Mucosa of stomach (tissue), 1 donor: ENCODE data around the gene KLHL33.
A peak's percentile ranks its signal among the peaks of the same experiment; 100 is the strongest.

Experiments used
- H3K27me3 ChIP-seq: one replicate; pipeline ENCODE4 v1.7.0; 2013; ENCODE audit warnings: mild to moderate bottlenecking, low read length; ENCODE audit not compliant: control insufficient read depth, insufficient read depth
- H3K36me3 ChIP-seq: one replicate; pipeline ENCODE4 v1.7.0; 2013; ENCODE audit warnings: low read length; ENCODE audit not compliant: control insufficient read depth, insufficient read depth
- H3K4me1 ChIP-seq: one replicate; pipeline ENCODE4 v1.7.0; 2013; ENCODE audit warnings: mild to moderate bottlenecking, low read length; ENCODE audit not compliant: control insufficient read depth, insufficient read depth
- H3K4me3 ChIP-seq: one replicate; pipeline ENCODE4 v1.7.0; 2013; ENCODE audit warnings: low read length
- H3K9ac ChIP-seq: one replicate; pipeline ENCODE4 v1.7.0; 2013; ENCODE audit warnings: mild to moderate bottlenecking, low read length, moderate library complexity
- H3K9me3 ChIP-seq: one replicate; pipeline ENCODE4 v1.7.0; 2013; ENCODE audit warnings: mild to moderate bottlenecking, low read length, moderate library complexity; ENCODE audit not compliant: control insufficient read depth
- donor health status: Pancreatic carcinoma.

Gene KLHL33

DNA sequence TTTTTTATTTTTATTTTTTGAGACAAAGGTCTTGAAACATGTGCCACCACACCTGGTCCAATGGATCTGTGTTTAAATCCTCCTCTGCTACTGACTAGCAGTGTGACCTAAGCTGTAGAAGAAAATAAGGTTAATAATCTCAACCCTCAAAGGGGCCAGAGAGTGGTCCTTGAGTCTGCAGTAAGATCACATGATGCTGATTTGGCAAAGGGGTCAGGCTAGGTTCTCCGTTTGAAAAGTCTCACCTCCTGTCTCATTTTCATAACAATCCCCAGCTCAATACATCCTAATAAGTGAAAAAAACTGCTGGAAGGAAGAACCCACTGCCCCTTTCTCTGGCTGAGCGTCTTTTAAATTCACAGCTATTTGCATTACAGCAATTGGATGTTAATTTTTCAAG is 14.7 kb downstream of the KLHL33 start:
- Histone ChIP-seq H3K36me3 (no peaks in the 10 kb centered on the region), H3K4me3 (no peak overlapping the region), H3K9ac (no peak overlapping the region), H3K27me3 (no peaks in the 10 kb centered on the region), H3K4me1 (peaks cover 51% of the 10 kb centered on the region), H3K9me3 (no peaks in the 10 kb centered on the region)

DNA sequence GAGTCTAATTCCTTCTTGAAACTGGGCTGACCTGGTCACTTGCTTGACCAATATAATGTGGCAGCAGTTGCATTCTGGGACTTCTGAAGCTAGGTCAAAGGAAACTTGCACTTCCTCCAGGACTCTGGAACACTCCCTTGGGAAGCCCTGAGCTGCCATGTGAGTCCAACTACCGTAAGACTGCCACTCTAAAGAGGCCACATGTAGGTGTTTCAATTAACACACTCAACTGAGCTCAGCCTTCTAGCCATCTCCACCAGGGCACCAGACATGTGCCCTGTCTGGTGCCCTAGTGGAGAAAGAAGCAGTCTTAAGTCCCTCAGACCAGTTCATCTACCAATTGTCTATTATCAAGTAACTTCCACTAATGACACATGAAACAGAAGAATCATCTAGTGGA is 16.5 kb downstream of the KLHL33 start:
- H3K4me3 ChIP-seq, result no peak overlapping the region
- H3K9ac ChIP-seq, result no peak overlapping the region

DNA sequence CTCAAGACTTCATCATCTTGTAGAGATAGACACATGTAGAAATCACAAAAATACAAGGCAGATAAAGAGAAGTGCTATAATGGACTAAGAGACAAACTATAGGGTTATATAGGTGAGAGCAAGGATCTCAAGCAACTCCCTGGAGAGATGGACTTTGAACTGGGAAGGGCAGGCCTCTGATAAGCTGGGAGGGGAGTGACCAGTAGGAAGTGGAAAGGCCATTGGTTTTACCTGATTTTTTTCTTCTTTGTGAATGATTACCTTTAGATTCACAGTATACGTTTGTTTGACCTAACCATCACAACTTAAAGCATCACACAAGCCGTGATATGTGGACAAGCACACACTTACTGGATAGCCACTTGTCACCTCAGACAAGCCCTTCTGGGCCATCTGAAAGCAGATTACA is 17.5 kb downstream of the KLHL33 start:
- Histone ChIP-seq H3K9me3 (no peaks in the 10 kb centered on the region), H3K4me1 (peaks cover 65% of the 10 kb centered on the region)

More for the DNA sequence above, 16.5 kb downstream of the KLHL33 start:
- Histone ChIP-seq H3K4me1 (peaks cover 56% of the 10 kb centered on the region), H3K27me3 (no peaks in the 10 kb centered on the region), H3K36me3 (no peaks in the 10 kb centered on the region), H3K9me3 (no peaks in the 10 kb centered on the region)

DNA sequence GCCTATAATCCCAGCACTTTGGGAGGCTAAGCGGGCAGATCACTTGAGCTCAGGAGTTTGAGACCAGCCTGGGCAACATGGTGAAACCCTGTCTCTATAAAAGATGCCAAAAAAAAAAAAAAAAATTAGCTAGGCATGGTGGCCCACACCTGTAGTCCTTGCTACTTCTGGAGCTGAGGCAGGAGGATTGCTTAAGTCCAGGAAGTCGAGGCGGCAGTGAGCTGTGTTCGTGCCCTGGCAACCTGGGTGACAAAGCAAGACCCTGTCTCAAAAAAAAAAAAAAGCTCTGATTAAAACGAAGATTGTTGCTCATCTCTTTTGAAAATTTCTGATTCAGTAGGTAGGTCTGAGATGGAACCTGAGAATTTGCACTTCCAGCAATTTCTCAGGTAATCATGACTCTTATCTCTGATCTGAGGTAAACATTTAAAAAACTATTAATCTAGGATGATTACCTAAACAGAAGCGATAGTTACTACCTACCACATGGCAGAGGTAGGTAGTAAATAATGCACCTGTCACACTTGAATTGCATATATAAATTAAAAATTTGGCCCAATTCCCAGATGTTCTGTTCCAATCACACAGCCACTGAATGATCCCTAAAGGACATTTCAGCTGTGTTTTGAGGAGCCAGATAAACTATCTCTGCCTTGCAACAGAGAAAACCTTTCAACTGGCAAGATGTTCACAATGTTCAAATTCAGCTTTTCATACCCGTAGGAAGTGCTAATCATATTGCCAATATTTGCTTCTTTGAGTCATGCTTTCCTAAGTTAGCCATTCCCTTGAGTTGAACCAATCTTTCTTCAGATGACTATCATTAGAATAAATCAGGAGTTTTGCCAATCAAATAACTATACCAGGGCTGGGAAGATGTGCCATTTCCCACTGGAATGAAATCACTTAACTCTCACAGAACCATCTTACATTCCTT is 18.4 kb downstream of the KLHL33 start:
- Histone ChIP-seq H3K4me3 (no peak overlapping the region), H3K36me3 (no peaks in the 10 kb centered on the region), H3K27me3 (no peaks in the 10 kb centered on the region), H3K4me1 (peaks cover 66% of the 10 kb centered on the region), H3K9me3 (no peaks in the 10 kb centered on the region), H3K9ac (no peak overlapping the region)

More for the DNA sequence above, 17.5 kb downstream of the KLHL33 start:
- Histone ChIP-seq H3K36me3 (no peaks in the 10 kb centered on the region), H3K4me3 (no peak overlapping the region), H3K9ac (no peak overlapping the region), H3K27me3 (no peaks in the 10 kb centered on the region)

DNA sequence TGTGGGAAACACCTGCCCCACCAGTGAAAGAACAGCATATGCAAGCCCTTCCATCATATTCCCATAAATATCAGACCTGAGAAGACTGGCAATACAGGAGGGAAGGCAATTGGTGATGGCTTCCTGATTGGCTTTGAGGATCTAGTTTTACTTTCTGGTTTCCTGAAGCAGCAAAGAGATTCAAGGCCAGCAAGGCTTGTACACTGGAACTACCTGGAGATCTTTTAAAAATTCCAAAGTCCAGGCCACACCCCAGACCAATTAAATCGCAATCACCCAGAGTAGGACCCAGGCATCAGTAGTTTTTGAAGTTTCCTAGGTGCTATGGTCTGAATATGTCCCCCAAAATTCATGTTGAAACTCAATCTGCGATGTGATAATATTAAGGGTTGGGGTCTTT is 19.7 kb downstream of the KLHL33 start:
- Histone ChIP-seq H3K4me3 (no peak overlapping the region), H3K27me3 (no peaks in the 10 kb centered on the region), H3K4me1 (peaks cover 64% of the 10 kb centered on the region), H3K9me3 (no peaks in the 10 kb centered on the region), H3K9ac (peak overlapping the region; percentile 53), H3K36me3 (no peaks in the 10 kb centered on the region)

DNA sequence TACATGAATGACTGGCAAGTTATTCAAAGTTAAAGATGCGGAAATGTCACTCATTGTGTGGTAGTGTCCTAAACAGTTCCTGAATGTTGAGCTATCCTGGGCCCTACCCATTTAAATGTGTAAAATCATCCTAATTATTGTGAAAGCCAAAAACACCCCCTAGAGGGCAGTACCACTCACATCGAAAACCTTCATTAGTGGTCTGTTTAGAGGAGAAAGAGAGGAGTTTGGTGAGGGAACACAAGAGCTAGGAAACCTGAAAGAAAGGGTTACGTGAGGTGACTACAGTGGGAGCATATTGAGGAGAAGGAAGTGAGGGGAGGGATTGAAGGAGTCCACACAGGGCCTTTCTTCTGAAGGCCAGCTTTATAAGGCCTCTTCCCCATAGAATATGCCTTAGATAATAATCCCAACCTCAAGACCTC is 20.2 kb downstream of the KLHL33 start:
- H3K4me3 ChIP-seq, result no peak overlapping the region
- H3K9ac ChIP-seq, result peak overlapping the region; percentile 53
- H3K27me3 ChIP-seq, result no peaks in the 10 kb centered on the region
- no peaks in the 10 kb centered on the region for H3K9me3 ChIP-seq
- H3K36me3 ChIP-seq, result no peaks in the 10 kb centered on the region
- H3K4me1 ChIP-seq, result peaks cover 65% of the 10 kb centered on the region

DNA sequence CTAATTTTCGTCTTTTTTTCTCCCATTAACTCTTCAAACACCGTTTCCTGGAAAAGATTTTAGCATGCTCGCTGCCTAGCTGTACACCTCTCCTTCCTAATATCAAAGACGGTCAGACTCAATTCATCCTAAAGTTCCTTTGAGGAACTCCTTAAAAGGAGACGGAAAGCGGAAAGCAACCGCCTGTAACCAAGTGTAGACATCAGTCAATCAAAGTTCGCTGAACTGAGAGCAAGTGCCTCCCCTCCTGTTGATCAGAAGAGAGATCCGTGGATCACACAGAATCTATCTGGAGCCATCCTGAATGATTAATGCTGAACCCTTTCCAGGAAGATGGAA is 22.3 kb downstream of the KLHL33 start:
- Histone ChIP-seq H3K4me1 (peaks cover 53% of the 10 kb centered on the region), H3K9ac (peak overlapping the region; percentile 92), H3K9me3 (no peaks in the 10 kb centered on the region), H3K36me3 (no peaks in the 10 kb centered on the region), H3K4me3 (peak overlapping the region; percentile 67), H3K27me3 (no peaks in the 10 kb centered on the region)

DNA sequence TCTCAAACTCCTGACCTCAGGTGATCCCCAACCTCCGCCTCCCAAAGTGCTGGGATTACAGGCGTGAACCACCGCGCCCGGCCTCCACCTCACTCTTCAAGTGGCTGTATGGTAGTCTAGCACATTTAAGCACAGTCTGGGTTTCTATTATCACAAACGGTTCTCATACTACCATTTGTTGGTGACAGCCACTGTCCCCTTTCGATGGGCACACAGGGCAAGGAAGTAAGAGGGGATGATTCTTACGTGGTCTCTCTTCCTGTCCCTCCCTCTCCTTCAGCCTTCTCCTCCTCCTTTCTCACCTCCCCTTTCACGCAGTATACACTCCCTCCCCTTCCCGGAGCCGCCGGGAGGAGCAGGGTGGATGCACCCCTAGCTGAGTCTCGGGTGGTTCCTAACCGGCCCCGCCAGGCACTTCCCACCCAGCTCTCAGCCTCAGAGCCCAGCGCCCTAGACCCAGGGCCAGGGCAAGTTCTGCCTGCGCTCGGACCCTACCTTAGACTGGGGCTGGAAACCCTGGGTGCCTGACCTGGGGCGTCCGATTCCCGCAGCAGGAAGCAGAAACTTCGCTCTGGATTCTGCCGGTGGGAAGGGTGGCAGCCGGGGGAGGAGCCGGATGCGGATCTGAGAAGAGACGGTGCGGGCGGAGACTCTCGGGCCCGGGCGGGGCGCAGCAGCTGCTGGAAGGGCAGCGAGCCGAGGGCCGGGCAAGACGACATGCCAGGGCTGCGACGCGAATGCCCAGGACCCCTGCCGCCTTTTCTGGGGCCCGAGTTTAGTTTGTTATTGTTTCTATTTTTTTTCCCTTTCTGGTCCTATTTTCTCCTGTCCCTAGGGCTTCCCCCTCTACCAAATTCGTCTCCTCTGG is 22.9 kb downstream of the KLHL33 start, which contains the start of gene TEP1:
Gene TEP1 (minus strand): TSS at position 626 of the 868 bp plus-strand sequence. CDS start 5,062 bp downstream, outside the sequence.
- peaks cover 49% of the 10 kb centered on the region for H3K4me1 ChIP-seq
- H3K9ac ChIP-seq, result peak within 1 kb of the TSS; percentile 92
- H3K4me3 ChIP-seq, result peak within 1 kb of the TSS; percentile 67
- H3K9me3 ChIP-seq, result no peaks in the 10 kb centered on the region
- no peaks in the 10 kb centered on the region for H3K36me3 ChIP-seq
- H3K27me3 ChIP-seq, result no peaks in the 10 kb centered on the region

DNA sequence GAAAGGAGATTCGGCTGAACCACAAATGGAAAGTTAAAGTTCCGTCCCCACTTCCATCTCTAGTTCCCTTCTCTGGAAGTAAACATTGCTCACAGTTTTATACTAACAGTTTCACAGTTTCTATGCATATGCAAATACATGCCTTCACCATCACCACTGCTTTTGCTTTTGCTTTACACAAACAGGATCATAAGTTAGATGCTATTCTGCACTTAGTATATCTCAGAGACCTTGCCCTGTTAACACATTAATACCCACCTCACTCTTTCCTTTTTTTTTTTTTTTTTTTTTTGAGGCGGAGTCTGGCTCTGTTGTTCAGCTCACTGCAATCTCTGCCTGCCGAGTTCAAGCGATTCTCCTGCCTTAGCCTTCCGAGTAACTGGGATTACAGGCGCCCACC is 23.6 kb downstream of the KLHL33 start:
- H3K4me3 ChIP-seq, result peak overlapping the region; percentile 67
- no peaks in the 10 kb centered on the region for H3K9me3 ChIP-seq
- peaks cover 42% of the 10 kb centered on the region for H3K4me1 ChIP-seq
- H3K36me3 ChIP-seq, result no peaks in the 10 kb centered on the region
- H3K27me3 ChIP-seq, result no peaks in the 10 kb centered on the region
- H3K9ac ChIP-seq, result peak overlapping the region; percentile 92

DNA sequence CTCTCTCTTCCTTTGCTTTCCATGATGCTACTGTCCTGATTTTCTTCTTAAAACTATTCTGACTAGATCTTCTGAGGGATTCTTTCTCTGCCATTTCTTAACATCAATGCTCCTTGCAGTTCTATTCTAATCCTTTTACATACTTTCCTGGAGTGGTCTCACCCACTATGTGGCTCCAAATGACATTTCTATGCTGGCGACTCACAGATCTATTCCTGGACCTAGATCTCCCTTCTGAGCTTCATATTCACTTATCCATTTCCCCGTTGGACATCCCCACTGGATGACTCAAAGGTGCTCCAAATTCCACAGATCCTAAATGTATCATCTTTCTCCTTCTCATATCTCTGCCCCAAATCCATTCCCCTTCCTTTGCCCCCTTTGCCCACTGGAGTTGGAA is 26.7 kb downstream of the KLHL33 start:
- Histone ChIP-seq H3K27me3 (no peaks in the 10 kb centered on the region), H3K4me1 (peaks cover 18% of the 10 kb centered on the region), H3K9ac (no peak overlapping the region), H3K36me3 (peaks cover 10% of the 10 kb centered on the region), H3K4me3 (no peak overlapping the region), H3K9me3 (no peaks in the 10 kb centered on the region)

DNA sequence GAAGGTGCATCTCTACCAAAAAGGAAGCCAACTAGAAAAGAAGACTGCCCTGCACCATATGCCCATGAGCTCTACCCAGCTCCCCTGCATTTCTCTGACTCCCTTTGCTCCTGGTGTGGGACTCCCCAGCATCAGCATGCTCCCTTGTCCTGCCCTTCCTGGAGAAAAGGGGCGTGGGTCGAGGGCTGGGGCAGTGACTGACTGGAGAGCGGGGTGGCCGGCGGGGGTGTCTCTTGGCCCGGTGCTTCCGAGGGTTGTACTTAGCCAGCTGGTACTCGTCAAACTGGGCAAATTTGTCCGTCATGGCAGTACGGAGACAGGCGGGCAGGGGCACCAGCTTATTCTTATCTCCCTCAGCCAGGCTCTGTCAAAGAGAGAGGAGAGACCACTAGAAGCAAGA is 32.4 kb downstream of the KLHL33 start:
- peaks cover 10% of the 10 kb centered on the region for H3K36me3 ChIP-seq
- no peaks in the 10 kb centered on the region for H3K9me3 ChIP-seq
- H3K9ac ChIP-seq, result no peak overlapping the region
- no peak overlapping the region for H3K4me3 ChIP-seq
- peaks cover 10% of the 10 kb centered on the region for H3K4me1 ChIP-seq
- no peaks in the 10 kb centered on the region for H3K27me3 ChIP-seq
